Measurements from ENCODE around the gene DDAH1.

Gene DDAH1

GRCh38 chr1:85386068-85386722, 78.8 kb downstream of the DDAH1 start:
- no peak for DNase-seq

- DNase-seq, result no peak
These were observed 85.5 kb downstream of the DDAH1 start for GRCh38 chr1:85379203-85380136.

GRCh38 chr1:85378534-85378933, 86.4 kb downstream of the DDAH1 start:
- DNase-seq, result no peak

GRCh38 chr1:85376356-85376755, 88.6 kb downstream of the DDAH1 start:
- no peak for DNase-seq

- no peak for DNase-seq
These were observed 89.5 kb downstream of the DDAH1 start for GRCh38 chr1:85375493-85375892.

GRCh38 chr1:85374160-85374559, 90.8 kb downstream of the DDAH1 start:
- DNase-seq, result no peak

- no peak for DNase-seq
These were observed 91.6 kb downstream of the DDAH1 start for GRCh38 chr1:85373378-85373708.

GRCh38 chr1:85372683-85373377, 92.1 kb downstream of the DDAH1 start:
- no peak for DNase-seq

- no peak for DNase-seq
These were observed 93.9 kb downstream of the DDAH1 start for GRCh38 chr1:85371021-85371420.

- DNase-seq, result no peak
These were observed 96.7 kb downstream of the DDAH1 start for GRCh38 chr1:85368073-85368770.

- no peak for DNase-seq
These were observed 98.4 kb downstream of the DDAH1 start for GRCh38 chr1:85366391-85367170.

- DNase-seq, result no peak
These were observed 99.1 kb downstream of the DDAH1 start for GRCh38 chr1:85365851-85366250.

GRCh38 chr1:85363521-85363920, 101.4 kb downstream of the DDAH1 start:
- no peak for DNase-seq

- no peak for DNase-seq
These were observed 101.9 kb downstream of the DDAH1 start for GRCh38 chr1:85363092-85363491.

GRCh38 chr1:85361606-85362296, 103.2 kb downstream of the DDAH1 start:
- DNase-seq, result no peak

GRCh38 chr1:85360730-85361493, 104.0 kb downstream of the DDAH1 start:
- peak in 1 of 2 experiments; percentile 7 for DNase-seq

- no peak for DNase-seq
These were observed 104.9 kb downstream of the DDAH1 start for GRCh38 chr1:85359874-85360721.

- DNase-seq, result no peak
These were observed 106.1 kb downstream of the DDAH1 start for GRCh38 chr1:85358702-85359438.

GRCh38 chr1:85357817-85358216, 107.1 kb downstream of the DDAH1 start:
- DNase-seq, result no peak

Data from cerebellar nuclear complex (tissue), 1 donor.